Measurements from ENCODE around the gene ELMO2.

The ELMO2 gene

DNA sequence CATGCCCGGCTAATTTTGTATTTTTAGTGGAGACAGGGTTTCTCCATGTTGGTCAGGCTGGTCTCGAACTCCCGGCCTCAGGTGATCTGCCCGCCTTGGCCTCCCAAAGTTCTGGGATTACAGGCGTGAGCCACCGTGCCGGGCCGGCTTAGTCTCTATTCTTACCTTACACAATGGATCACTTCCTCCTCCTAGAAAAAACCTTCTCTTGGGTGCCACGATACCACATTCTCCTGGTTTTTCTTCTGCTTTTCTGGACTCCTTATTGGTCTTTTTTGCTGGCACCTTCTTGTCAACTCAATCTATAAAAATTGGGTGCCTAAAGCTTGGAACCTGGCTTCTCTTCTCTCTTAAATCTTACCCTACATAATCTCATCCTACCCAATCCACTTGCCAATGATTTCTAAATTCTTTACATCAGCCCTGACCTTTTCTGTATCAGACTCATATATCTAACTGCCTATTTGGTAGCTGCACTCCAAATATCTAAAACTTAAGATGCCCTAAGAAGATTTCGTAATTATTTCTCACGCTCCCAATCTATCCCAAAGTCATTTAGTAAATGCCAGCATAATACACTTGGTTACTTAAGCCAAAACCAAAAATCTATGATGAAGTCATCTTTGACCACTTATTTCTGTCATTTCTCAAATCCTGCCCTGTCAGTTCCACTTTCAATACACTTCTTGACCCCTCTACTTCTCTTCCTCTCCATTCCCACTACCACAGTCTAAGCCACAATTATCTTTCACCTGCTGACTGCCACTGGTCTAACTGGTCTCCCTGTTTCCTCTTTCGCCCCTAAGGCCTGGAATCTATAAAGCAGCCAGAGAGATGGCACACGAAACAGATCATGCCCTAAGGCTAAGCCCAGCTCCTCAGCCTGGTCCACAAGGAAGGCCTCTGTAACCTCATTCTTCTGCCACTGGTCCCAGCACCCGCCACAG is 43.2 kb downstream of the ELMO2 start:
- no peak overlapping the region for H3K23ac ChIP-seq (ENCODE audit: low read length)
- peaks cover 3% of the 10 kb centered on the region for H3K79me2 ChIP-seq (ENCODE audit: control insufficient read depth, insufficient read depth, low read length, poor library complexity)
- H3K27ac ChIP-seq (ENCODE audit: low read depth, low read length) = no peak overlapping the region
- H2AFZ ChIP-seq (ENCODE audit: insufficient read depth, low read length, poor library complexity) = no peak overlapping the region
- peaks cover 7% of the 10 kb centered on the region for H3K79me1 ChIP-seq (ENCODE audit: low read length)
- WGBS (ENCODE audit: extremely low coverage, insufficient coverage, insufficient read length) = no CpG with 5 or more reads among the region's 14 CpGs
- no peak overlapping the region for H2BK120ac ChIP-seq (ENCODE audit: insufficient read depth, low read length, poor library complexity)
- no peak overlapping the region for H4K91ac ChIP-seq (ENCODE audit: low read depth, low read length)
- H3K27me3 ChIP-seq (ENCODE audit: insufficient read depth, low read length) = no peaks in the 10 kb centered on the region
- H3K4me3 ChIP-seq (ENCODE audit: low read depth, low read length) = peak overlapping the region; percentile 97
- peak overlapping the region; percentile 92 for H2BK5ac ChIP-seq (ENCODE audit: low read depth, low read length, poor library complexity)
- no peak overlapping the region for H2AK5ac ChIP-seq (ENCODE audit: low read length)
- H3K4me1 ChIP-seq (ENCODE audit: control insufficient read depth in 1 of 2, insufficient read depth in 2 of 2, low read length in 2 of 2) = peaks cover 12 to 19% of the 10 kb centered on the region in 2 experiments
- H3K36me3 ChIP-seq (ENCODE audit: control insufficient read depth in 1 of 2, insufficient read depth in 2 of 2, low read length in 2 of 2) = peaks cover 31 to 37% of the 10 kb centered on the region in 2 experiments
- peak overlapping the region; percentile 9 for H3K9ac ChIP-seq (ENCODE audit: low read length)
- H3K4me2 ChIP-seq (ENCODE audit: low read length) = peak overlapping the region; percentile 94
- no peak overlapping the region for H4K8ac ChIP-seq (ENCODE audit: low read depth, low read length)
- H3K9me3 ChIP-seq (ENCODE audit: insufficient read depth, low read depth, low read length) = peaks cover 2% of the 10 kb centered on the region
- no peak overlapping the region for H3K4ac ChIP-seq (ENCODE audit: low read depth, low read length)
- no peak overlapping the region for H3K14ac ChIP-seq (ENCODE audit: low read length)
- H2BK12ac ChIP-seq (ENCODE audit: low read length) = no peak overlapping the region
- DNase-seq = no peak
- no peak overlapping the region for H3K18ac ChIP-seq (ENCODE audit: low read length)
- H4K12ac ChIP-seq (ENCODE audit: low read depth, low read length) = no peak overlapping the region

DNA sequence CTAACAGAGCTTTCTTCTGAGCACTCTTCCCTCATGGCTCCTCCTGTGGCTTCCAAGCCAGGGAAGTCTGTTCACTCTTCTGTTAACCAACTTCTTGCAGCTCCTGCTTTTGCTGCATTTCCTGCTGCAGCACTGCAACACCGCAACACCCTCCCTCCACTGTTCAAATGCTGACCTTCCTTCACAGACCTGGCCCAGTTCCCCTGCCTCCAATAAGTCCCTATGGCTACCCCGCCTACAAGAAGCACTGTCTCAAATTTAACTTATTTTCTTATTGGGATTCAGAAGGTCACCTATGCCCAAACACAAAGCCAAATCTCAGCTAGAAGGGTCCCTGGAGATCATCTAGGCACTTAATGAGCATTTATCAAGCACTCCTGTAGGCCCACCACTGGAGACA is 44.6 kb downstream of the ELMO2 start:
- H2AK5ac ChIP-seq (ENCODE audit: low read length) = no peak overlapping the region
- H3K4me2 ChIP-seq (ENCODE audit: low read length) = no peak overlapping the region
- H3K18ac ChIP-seq (ENCODE audit: low read length) = no peak overlapping the region
- H3K9ac ChIP-seq (ENCODE audit: low read length) = no peak overlapping the region
- H4K12ac ChIP-seq (ENCODE audit: low read depth, low read length) = no peak overlapping the region
- peaks cover 7% of the 10 kb centered on the region for H3K79me1 ChIP-seq (ENCODE audit: low read length)
- H3K27me3 ChIP-seq (ENCODE audit: insufficient read depth, low read length) = no peaks in the 10 kb centered on the region
- H3K79me2 ChIP-seq (ENCODE audit: control insufficient read depth, insufficient read depth, low read length, poor library complexity) = peaks cover 3% of the 10 kb centered on the region
- no peak overlapping the region for H2BK120ac ChIP-seq (ENCODE audit: insufficient read depth, low read length, poor library complexity)
- no peak overlapping the region for H2AFZ ChIP-seq (ENCODE audit: insufficient read depth, low read length, poor library complexity)
- H4K8ac ChIP-seq (ENCODE audit: low read depth, low read length) = no peak overlapping the region
- no peak overlapping the region for H3K4ac ChIP-seq (ENCODE audit: low read depth, low read length)
- H3K9me3 ChIP-seq (ENCODE audit: insufficient read depth, low read depth, low read length) = peaks cover 2% of the 10 kb centered on the region
- peaks cover 33 to 36% of the 10 kb centered on the region in 2 experiments for H3K36me3 ChIP-seq (ENCODE audit: control insufficient read depth in 1 of 2, insufficient read depth in 2 of 2, low read length in 2 of 2)
- WGBS (ENCODE audit: extremely low coverage, insufficient coverage, insufficient read length) = no CpG with 5 or more reads among the region's 2 CpGs
- H4K91ac ChIP-seq (ENCODE audit: low read depth, low read length) = no peak overlapping the region
- no peak overlapping the region for H2BK5ac ChIP-seq (ENCODE audit: low read depth, low read length, poor library complexity)
- H3K23ac ChIP-seq (ENCODE audit: low read length) = no peak overlapping the region
- peaks cover 12 to 19% of the 10 kb centered on the region in 2 experiments for H3K4me1 ChIP-seq (ENCODE audit: control insufficient read depth in 1 of 2, insufficient read depth in 2 of 2, low read length in 2 of 2)
- no peak overlapping the region for H2BK12ac ChIP-seq (ENCODE audit: low read length)
- no peak overlapping the region for H3K27ac ChIP-seq (ENCODE audit: low read depth, low read length)
- H3K14ac ChIP-seq (ENCODE audit: low read length) = no peak overlapping the region
- no peak for DNase-seq
- no peak overlapping the region for H3K4me3 ChIP-seq (ENCODE audit: low read depth, low read length)

DNA sequence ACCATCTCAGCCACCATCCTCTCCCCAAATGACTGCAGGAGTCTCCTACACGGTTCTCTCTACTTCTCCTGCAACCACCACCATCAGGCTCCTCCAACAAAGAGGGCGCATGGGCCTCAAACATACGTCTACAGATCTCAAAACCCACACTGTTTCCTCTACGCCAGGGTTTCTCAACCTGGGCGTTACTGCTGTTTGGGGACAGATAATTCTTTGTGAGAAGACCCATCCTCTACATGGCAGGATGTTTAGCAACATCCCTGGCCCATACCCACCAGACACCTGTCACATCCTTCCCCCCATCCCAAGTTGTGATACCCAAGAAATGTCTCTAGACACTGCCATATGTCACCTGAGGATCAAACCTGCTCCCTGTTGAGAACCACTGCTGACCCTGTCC is 45.0 kb downstream of the ELMO2 start:
- Histone ChIP-seq H2BK5ac (ENCODE audit: low read depth, low read length, poor library complexity) (no peak overlapping the region), H2BK12ac (ENCODE audit: low read length) (no peak overlapping the region), H2BK120ac (ENCODE audit: insufficient read depth, low read length, poor library complexity) (no peak overlapping the region), H3K18ac (ENCODE audit: low read length) (no peak overlapping the region), H4K91ac (ENCODE audit: low read depth, low read length) (no peak overlapping the region), H2AFZ (ENCODE audit: insufficient read depth, low read length, poor library complexity) (no peak overlapping the region), H3K14ac (ENCODE audit: low read length) (no peak overlapping the region), H4K8ac (ENCODE audit: low read depth, low read length) (no peak overlapping the region), H3K4me2 (ENCODE audit: low read length) (no peak overlapping the region), H3K79me1 (ENCODE audit: low read length) (peaks cover 7% of the 10 kb centered on the region), H2AK5ac (ENCODE audit: low read length) (no peak overlapping the region), H3K4ac (ENCODE audit: low read depth, low read length) (no peak overlapping the region), H3K4me3 (ENCODE audit: low read depth, low read length) (no peak overlapping the region), H3K9ac (ENCODE audit: low read length) (no peak overlapping the region), H3K36me3 (ENCODE audit: control insufficient read depth in 1 of 2, insufficient read depth in 2 of 2, low read length in 2 of 2) (peaks cover 31 to 33% of the 10 kb centered on the region in 2 experiments), H3K9me3 (ENCODE audit: insufficient read depth, low read depth, low read length) (peaks cover 2% of the 10 kb centered on the region), H3K27ac (ENCODE audit: low read depth, low read length) (no peak overlapping the region), H3K27me3 (ENCODE audit: insufficient read depth, low read length) (no peaks in the 10 kb centered on the region), H3K79me2 (ENCODE audit: control insufficient read depth, insufficient read depth, low read length, poor library complexity) (peaks cover 3% of the 10 kb centered on the region), H3K23ac (ENCODE audit: low read length) (no peak overlapping the region), H4K12ac (ENCODE audit: low read depth, low read length) (no peak overlapping the region), H3K4me1 (ENCODE audit: control insufficient read depth in 1 of 2, insufficient read depth in 2 of 2, low read length in 2 of 2) (peaks cover 12 to 19% of the 10 kb centered on the region in 2 experiments)
- DNase-seq = no peak
- WGBS (ENCODE audit: extremely low coverage, insufficient coverage, insufficient read length) = no CpG with 5 or more reads among the region's 5 CpGs

DNA sequence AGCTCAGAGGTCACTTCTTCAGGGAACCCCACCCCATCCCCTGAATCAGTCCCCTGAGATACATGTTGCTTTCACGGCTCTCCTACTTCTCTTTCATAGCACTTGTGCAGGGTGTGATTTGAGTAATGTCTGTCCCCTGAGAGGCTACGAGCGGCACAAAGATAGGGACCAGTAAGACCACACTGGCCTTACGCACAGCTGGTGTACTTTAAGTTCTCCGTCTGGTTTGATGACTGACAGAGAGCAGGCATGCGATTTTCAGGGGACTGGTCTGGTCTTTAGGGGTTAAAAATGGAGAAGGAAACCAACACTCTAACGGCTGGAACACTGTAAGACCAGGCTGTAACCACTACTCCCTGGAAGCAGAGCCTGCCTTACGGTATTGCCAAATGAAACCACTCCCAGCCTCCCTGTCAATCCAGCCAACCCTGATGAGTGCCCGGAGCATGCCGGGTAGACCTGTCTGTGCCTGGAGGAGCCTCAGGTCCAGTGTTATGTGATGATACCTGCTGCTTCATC is 47.1 kb downstream of the ELMO2 start:
- no peak overlapping the region for H3K23ac ChIP-seq (ENCODE audit: low read length)
- H3K79me1 ChIP-seq (ENCODE audit: low read length) = peaks cover 4% of the 10 kb centered on the region
- H3K27me3 ChIP-seq (ENCODE audit: insufficient read depth, low read length) = no peaks in the 10 kb centered on the region
- H3K4me2 ChIP-seq (ENCODE audit: low read length) = no peak overlapping the region
- peaks cover 10 to 15% of the 10 kb centered on the region in 2 experiments for H3K4me1 ChIP-seq (ENCODE audit: control insufficient read depth in 1 of 2, insufficient read depth in 2 of 2, low read length in 2 of 2)
- H3K27ac ChIP-seq (ENCODE audit: low read depth, low read length) = no peak overlapping the region
- H2BK120ac ChIP-seq (ENCODE audit: insufficient read depth, low read length, poor library complexity) = no peak overlapping the region
- H3K36me3 ChIP-seq (ENCODE audit: control insufficient read depth in 1 of 2, insufficient read depth in 2 of 2, low read length in 2 of 2) = peaks cover 34 to 36% of the 10 kb centered on the region in 2 experiments
- H4K8ac ChIP-seq (ENCODE audit: low read depth, low read length) = no peak overlapping the region
- peaks cover 3% of the 10 kb centered on the region for H3K79me2 ChIP-seq (ENCODE audit: control insufficient read depth, insufficient read depth, low read length, poor library complexity)
- H3K9ac ChIP-seq (ENCODE audit: low read length) = no peak overlapping the region
- H3K9me3 ChIP-seq (ENCODE audit: insufficient read depth, low read depth, low read length) = no peaks in the 10 kb centered on the region
- DNase-seq = peak; percentile 43 to 62
- no peak overlapping the region for H2BK5ac ChIP-seq (ENCODE audit: low read depth, low read length, poor library complexity)
- no peak overlapping the region for H2AK5ac ChIP-seq (ENCODE audit: low read length)
- no peak overlapping the region for H3K18ac ChIP-seq (ENCODE audit: low read length)
- no peak overlapping the region for H4K91ac ChIP-seq (ENCODE audit: low read depth, low read length)
- H3K14ac ChIP-seq (ENCODE audit: low read length) = no peak overlapping the region
- WGBS (ENCODE audit: extremely low coverage, insufficient coverage, insufficient read length) = no CpG with 5 or more reads among the region's 10 CpGs
- no peak overlapping the region for H3K4ac ChIP-seq (ENCODE audit: low read depth, low read length)
- no peak overlapping the region for H4K12ac ChIP-seq (ENCODE audit: low read depth, low read length)
- no peak overlapping the region for H3K4me3 ChIP-seq (ENCODE audit: low read depth, low read length)
- no peak overlapping the region for H2AFZ ChIP-seq (ENCODE audit: insufficient read depth, low read length, poor library complexity)
- no peak overlapping the region for H2BK12ac ChIP-seq (ENCODE audit: low read length)

All from trophoblast cell (in vitro differentiated cells and primary cell).